Epithelial cell of proximal tubule (primary cell): Measurements from ENCODE around the gene GIT1. TPM values are rescaled to one million over a fixed set of nuclear protein-coding genes. Genes with fewer than 3 reads are reported as not detected.

ENCODE experiments used
- DNase-seq: peaks from one replicate; pipeline ENCODE4 v3.0.0-alpha.2; 2011; ENCODE audit warnings: low read depth
- H3K4me3 ChIP-seq: 2 replicates; pipeline ENCODE4 v1.5.1; 2011; ENCODE audit warnings: low read depth, mild to moderate bottlenecking, low read length
- total RNA-seq: library from RNA; depleted of rRNA; stranded (reverse); fragments of >200 nt; gene quantifications from 2 replicates; pipeline ENCODE4 v1.2.3, GENCODE V29; 2015
- TF ChIP-seq, protein P1 (sequence below): conservative IDR thresholded peaks from 2 replicates; pipeline ENCODE4 v1.5.1; 2012; ENCODE audit warnings: low read depth, mild to moderate bottlenecking, low read length

GIT1 gene
- total RNA-seq, 1 donor from 2014 or later = 74.3 TPM

DNA sequence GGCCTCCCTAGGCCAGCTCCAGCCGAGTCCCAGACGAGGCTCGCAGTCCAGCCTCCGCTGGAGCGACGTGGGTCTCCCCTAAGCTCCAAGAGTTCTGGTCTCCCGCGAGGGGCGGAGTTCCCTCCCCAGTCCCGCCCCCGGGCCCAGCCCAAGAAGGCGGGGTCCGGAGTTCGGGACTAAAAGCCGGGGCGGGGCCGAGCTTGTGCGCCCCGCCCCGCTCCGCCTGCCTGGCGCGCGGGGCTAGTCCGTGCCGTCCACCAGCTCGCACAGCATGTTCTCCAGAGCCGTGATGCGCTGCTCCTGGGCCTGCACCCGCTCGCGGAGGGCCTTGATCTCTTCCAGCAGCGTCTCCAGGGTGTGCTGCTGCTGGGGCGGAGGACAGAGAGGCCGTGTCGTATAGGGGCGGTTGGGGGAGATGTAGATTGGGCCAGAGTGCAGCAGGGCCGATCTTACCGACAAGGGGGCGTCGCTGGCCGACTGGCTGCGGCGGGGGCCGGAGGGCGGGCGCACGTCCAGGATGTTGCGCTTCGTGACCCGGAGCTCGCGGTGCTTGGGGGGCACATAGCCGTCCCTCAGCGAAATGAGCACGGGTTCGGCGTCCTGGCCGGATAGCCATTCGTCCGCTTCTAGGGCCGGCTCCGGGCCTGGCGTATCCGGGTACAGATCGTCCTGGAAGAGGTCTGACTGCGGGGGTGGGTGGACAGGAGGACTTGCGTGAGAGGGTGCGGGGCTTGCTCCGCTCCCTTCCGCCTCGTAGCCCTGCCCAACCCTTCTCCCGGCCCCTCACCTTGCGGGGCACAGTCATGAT lies 26.2 kb upstream of the GIT1 start:
- TF ChIP-seq, protein P1, sequence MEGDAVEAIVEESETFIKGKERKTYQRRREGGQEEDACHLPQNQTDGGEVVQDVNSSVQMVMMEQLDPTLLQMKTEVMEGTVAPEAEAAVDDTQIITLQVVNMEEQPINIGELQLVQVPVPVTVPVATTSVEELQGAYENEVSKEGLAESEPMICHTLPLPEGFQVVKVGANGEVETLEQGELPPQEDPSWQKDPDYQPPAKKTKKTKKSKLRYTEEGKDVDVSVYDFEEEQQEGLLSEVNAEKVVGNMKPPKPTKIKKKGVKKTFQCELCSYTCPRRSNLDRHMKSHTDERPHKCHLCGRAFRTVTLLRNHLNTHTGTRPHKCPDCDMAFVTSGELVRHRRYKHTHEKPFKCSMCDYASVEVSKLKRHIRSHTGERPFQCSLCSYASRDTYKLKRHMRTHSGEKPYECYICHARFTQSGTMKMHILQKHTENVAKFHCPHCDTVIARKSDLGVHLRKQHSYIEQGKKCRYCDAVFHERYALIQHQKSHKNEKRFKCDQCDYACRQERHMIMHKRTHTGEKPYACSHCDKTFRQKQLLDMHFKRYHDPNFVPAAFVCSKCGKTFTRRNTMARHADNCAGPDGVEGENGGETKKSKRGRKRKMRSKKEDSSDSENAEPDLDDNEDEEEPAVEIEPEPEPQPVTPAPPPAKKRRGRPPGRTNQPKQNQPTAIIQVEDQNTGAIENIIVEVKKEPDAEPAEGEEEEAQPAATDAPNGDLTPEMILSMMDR = no peak
- peak overlapping the region; percentile 39 for H3K4me3 ChIP-seq
- DNase-seq = no peak

DNA sequence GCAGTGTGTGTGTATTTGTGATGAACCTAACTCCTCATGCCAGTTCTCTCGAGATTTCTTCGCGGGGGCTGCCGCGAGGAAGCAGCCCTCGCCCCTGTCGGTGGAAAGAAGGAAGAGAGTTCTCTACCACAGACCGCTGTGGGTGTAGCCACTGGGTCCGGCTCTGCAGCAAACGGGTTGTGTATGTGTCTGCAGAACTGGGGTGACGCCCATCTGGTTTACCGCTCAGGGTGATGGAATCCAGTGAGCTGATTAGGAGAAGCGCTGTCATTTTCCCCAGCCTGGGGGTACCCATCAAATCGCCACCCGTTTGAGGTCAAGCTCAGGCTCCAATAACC lies 25.6 kb upstream of the GIT1 start:
- no peak overlapping the region for H3K4me3 ChIP-seq
- TF ChIP-seq, protein P1 = no peak
- no peak for DNase-seq

DNA sequence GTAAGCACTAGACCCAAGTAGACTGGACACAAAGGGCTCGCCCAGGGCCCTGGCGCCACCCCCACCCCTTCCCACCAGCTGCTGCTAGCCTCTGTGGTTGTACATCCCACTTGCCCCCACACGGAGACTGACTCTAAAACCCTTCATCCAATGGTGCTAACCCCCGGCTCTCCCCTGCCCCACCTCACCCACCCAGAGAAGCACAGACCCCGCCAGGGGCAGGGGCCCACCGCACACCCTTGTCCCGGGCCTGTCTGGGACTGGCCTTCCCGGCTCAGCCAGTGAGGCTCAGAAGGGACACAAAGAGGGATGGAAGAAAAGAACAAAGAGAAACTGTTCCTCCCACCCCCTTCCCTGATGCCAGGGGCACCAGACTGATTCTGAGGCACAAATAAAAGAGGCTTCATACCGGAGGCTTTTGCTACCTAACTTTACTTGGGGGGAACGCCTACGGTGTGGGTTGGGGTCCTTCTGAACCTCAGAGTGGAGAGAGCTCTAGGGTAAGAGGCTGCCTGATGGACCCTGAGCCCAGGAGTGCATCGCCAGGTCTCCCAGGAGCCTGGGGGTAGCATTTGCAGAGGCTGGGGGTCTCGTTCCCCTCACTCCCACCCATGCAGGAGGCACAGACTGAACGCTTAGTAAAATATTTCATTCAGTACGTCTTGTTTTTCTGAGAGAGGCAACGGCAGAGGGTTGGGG lies 25.1 kb upstream of the GIT1 start:
- no peak for DNase-seq
- TF ChIP-seq, protein P1 = no peak
- H3K4me3 ChIP-seq = no peak overlapping the region

DNA sequence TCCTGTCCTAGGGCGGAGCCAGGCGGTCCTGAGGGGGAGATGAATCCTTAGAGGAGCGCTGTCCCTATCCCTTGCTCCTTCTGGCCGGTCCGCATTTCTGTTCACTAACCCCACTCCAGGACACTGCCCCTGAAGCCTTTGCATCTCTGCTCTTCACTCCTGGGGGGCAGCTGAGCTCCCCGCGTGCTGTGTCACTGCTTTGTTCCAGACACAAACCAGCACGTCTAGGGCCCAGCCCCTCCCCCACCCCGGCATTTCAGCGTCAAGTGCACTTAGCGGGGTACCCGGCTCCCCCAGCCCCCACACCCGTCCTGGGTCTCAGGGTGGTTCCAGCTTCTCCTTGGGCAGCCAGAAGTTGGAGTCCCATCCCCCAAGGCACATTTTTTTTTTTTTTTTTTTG lies 24.4 kb upstream of the GIT1 start:
- TF ChIP-seq, protein P1 = no peak
- DNase-seq = no peak
- H3K4me3 ChIP-seq = peak overlapping the region; percentile 33

DNA sequence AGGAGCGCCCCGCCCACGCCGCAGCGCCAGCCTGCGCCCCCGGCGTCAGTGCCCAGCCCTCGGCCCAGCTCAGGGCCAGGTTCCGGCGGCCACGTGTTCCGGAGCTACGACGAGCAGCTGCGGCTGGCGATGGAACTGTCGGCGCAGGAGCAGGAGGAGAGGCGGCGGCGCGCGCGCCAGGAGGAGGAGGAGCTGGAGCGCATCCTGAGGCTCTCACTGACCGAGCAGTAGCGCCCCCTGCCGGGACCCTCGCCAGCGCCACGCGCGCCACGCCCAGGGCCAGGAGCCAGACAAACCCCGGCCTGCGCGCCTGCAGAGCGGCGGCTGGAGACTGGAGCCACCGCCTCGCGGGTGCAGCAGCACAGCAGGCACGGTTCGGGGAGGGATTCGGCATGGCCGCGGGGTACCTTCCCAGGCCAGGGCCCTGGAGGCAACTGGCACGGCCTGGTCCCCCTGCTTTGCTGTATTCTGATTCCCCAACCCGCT lies 23.9 kb upstream of the GIT1 start:
- no peak for DNase-seq
- TF ChIP-seq, protein P1 = peak; percentile 74

DNA sequence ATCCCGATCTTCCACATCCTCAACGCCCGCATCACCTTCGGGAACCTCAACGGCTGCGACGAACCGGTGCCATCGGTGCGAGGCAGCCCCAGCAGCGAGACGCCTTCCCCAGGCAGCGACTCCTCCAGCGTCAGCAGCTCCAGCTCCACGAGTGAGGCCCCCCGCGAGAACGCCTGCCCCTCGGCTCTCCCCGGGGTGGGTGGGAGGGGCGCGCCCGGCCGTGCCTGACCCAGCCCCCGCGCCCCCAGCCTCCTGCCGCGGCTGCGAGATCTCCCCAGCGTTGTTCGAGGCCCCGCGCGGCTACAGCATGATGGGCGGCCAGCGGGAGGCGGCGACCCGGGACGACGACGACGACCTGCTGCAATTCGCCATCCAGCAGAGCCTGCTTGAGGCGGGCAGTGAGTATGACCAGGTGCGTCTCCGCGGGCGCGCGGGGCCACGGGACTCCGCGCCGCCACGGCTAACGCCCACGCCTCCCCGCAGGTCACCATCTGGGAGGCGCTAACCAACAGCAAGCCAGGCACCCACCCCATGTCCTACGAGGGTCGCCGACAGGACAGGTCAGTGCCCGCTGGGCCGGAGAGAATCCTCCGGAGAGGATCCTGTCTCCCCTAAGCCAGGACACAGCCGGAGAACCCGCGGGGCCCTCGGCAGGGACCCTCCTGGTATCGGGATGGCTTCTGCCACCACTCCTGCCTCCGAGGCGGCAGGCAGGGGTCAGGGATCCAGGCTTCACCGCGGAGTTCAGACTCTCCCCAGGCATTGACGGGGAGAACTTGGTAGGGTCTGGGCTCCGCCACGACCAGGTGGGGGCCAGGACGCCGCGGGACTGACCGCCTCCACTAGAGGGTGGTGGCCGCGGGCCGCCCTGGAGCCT lies 23.2 kb upstream of the GIT1 start:
- DNase-seq = no peak
- H3K4me3 ChIP-seq = peak overlapping the region; percentile 33
- TF ChIP-seq, protein P1 = no peak

More for the DNA sequence above, 23.9 kb upstream of the GIT1 start:
- H3K4me3 ChIP-seq = peak overlapping the region; percentile 33
